ENCODE results near the gene VKORC1L1.
"Not testable (repeated sequence)": the region's sequence is repeated elsewhere in the genome, so short reads cannot be mapped to it uniquely, and the experiment has no call there.

GRCh38 chr7:65837541-65837956 is 35.3 kb upstream of the VKORC1L1 start:
- not testable (repeated sequence) for TF ChIP-seq POLR2A, CTCF (IDR thresholded peaks at IDR 0.05)

All from adrenal gland (tissue), 5 donors.